ENCODE data around the gene TGFBR3. TPM values are rescaled to one million over a fixed set of nuclear protein-coding genes. Genes with fewer than 3 reads are reported as not detected.

The TGFBR3 gene
- total and polyA plus RNA-seq, 9 of the 15 experiments (the other 6 are each of a cell fraction or from before 2014, with no cell fraction given), result 3.6 to 32.4 (median 15.6) TPM

- no TSS peak for BruUV-seq (replicated peaks)
- in situ Hi-C loops (cut with MboI) (no loop called here), intact Hi-C loops (cut with micrococcal nuclease) (no loop called here)
- ChIA-PET CTCF (ENCODE audit: low intra/inter-chr PET ratio) (no interaction called here), POLR2A (no interaction called here)
- DNase-seq (ENCODE audit: extremely low read depth in 1 of 4, low spot score in 3 of 4) (no peak), ATAC-seq (no peak), FAIRE-seq (no peak)
- Histone ChIP-seq H3K36me3 (ENCODE audit: control insufficient read depth, insufficient read depth, low read length) (no peaks in the 10 kb centered on the region), H3K79me2 (ENCODE audit: control insufficient read depth, insufficient read depth, low read length) (no peaks in the 10 kb centered on the region), H4K20me1 (replicated peaks; ENCODE audit: control insufficient read depth, insufficient read depth, low read length) (no peaks in the 10 kb centered on the region), H2AFZ (ENCODE audit: low read depth, low read length) (no peak overlapping the region), H3K27ac (ENCODE audit: extremely low read depth, low read depth, low read length) (no peak overlapping the region), H3K9me3 (replicated peaks; ENCODE audit: control insufficient read depth, insufficient read depth, low read depth, low read length) (no peaks in the 10 kb centered on the region), H3K27me3 (ENCODE audit: control insufficient read depth in 2 of 2, insufficient read depth in 2 of 2, low read length in 2 of 2) (no peaks in the 10 kb centered on the region), H3K4me1 (replicated peaks in 1 of 2; ENCODE audit: control insufficient read depth in 2 of 2, insufficient read depth in 2 of 2, low read length in 2 of 2) (no peaks in the 10 kb centered on the region), H3K4me2 (ENCODE audit: insufficient read depth, low read length) (no peak overlapping the region), H3K9ac (ENCODE audit: insufficient read depth in 1 of 2, low read depth in 2 of 2, low read length in 2 of 2) (no peak overlapping the region), H3K4me3 (no peak overlapping the region), H3K9me1 (ENCODE audit: control insufficient read depth, insufficient read depth, low read length) (no peaks in the 10 kb centered on the region)
- no peak for TF ChIP-seq SPI1 (IDR thresholded peaks at IDR 0.05; ENCODE audit: borderline replicate concordance, low read depth, low read length)
- TF ChIP-seq BCOR (IDR thresholded peaks at IDR 0.05), result peak; percentile 59
- TF ChIP-seq ZNF146 (CRISPR knock-in tag; IDR thresholded peaks at IDR 0.05; ENCODE audit: unreplicated experiment), result peak; percentile 91
- TF ChIP-seq RBM25 (IDR thresholded peaks at IDR 0.05; ENCODE audit: low read depth, low read length, severe bottlenecking), result peak; percentile 6
Measured at GRCh38 chr1:91630803-91631202, 255.1 kb downstream of the TGFBR3 start.

Small RNA genes within 50 kb of the gene (small RNA-seq; reads per million reads assigned to genes)
- gene RN7SL653P, result not detected

Other genes starting within 250 kb of the TGFBR3 start
- gene BRDT, start 63.2 kb upstream of the TGFBR3 start, total RNA-seq (2014; rRNA removed), result not detected in 2 replicates
- gene BRDT, start 63.2 kb upstream of the TGFBR3 start, total RNA-seq (2014; rRNA removed; fragmentation: Illumina TruSeq; extraction: Trizol), result not detected in 2 replicates
- not detected in 2 replicates for gene BRDT, start 63.2 kb upstream of the TGFBR3 start, total RNA-seq (2015; rRNA removed; fragmentation: Illumina TruSeq; extraction: Trizol)
- not detected in 2 replicates for gene BRDT, start 63.2 kb upstream of the TGFBR3 start, total RNA-seq (2021)
- gene BRDT, start 63.2 kb upstream of the TGFBR3 start, polyA plus RNA-seq (2011; rRNA removed), result not detected in 2 replicates
- not detected in 2 replicates for gene BRDT, start 63.2 kb upstream of the TGFBR3 start, polyA plus RNA-seq (2014; fragmentation: Illumina TruSeq; extraction: Trizol)
- gene BRDT, start 63.2 kb upstream of the TGFBR3 start, polyA plus RNA-seq (2014; fragmentation: Nextera tagmentation; extraction: Ambion mirVana), result under 1 TPM in 1 of 2 experiments, not detected in 1; 0.01 TPM
- not detected in 2 replicates for gene BRDT, start 63.2 kb upstream of the TGFBR3 start, polyA plus RNA-seq (2014; rRNA removed)
- not detected in 2 replicates for gene EPHX4, start 143.8 kb upstream of the TGFBR3 start, total RNA-seq (2014; rRNA removed)
- not detected in 2 replicates for gene EPHX4, start 143.8 kb upstream of the TGFBR3 start, total RNA-seq (2014; rRNA removed; fragmentation: Illumina TruSeq; extraction: Trizol)
- gene EPHX4, start 143.8 kb upstream of the TGFBR3 start, total RNA-seq (2015; rRNA removed; fragmentation: Illumina TruSeq; extraction: Trizol), result not detected in 2 replicates
- not detected in 2 replicates for gene EPHX4, start 143.8 kb upstream of the TGFBR3 start, total RNA-seq (2021)
- not detected in 2 replicates for gene EPHX4, start 143.8 kb upstream of the TGFBR3 start, polyA plus RNA-seq (2011; rRNA removed)
- not detected in 2 replicates for gene EPHX4, start 143.8 kb upstream of the TGFBR3 start, polyA plus RNA-seq (2014; fragmentation: Illumina TruSeq; extraction: Trizol)
- not detected for gene EPHX4, start 143.8 kb upstream of the TGFBR3 start, polyA plus RNA-seq (2014; fragmentation: Nextera tagmentation; extraction: Ambion mirVana)
- not detected in 2 replicates for gene EPHX4, start 143.8 kb upstream of the TGFBR3 start, polyA plus RNA-seq (2014; rRNA removed)
- not detected in 2 replicates for gene SETSIP, start 189.3 kb upstream of the TGFBR3 start, total RNA-seq (2014; rRNA removed)
- 0.22 TPM in 1 of 2 replicates, not detected in the other for gene SETSIP, start 189.3 kb upstream of the TGFBR3 start, total RNA-seq (2014; rRNA removed; fragmentation: Illumina TruSeq; extraction: Trizol)
- not detected in 2 replicates for gene SETSIP, start 189.3 kb upstream of the TGFBR3 start, total RNA-seq (2015; rRNA removed; fragmentation: Illumina TruSeq; extraction: Trizol)
- not detected in 2 replicates for gene SETSIP, start 189.3 kb upstream of the TGFBR3 start, total RNA-seq (2021)
- gene SETSIP, start 189.3 kb upstream of the TGFBR3 start, polyA plus RNA-seq (2011; rRNA removed), result 0.14 and 0.43 TPM in 2 replicates
- not detected in 2 replicates for gene SETSIP, start 189.3 kb upstream of the TGFBR3 start, polyA plus RNA-seq (2014; fragmentation: Illumina TruSeq; extraction: Trizol)
- not detected for gene SETSIP, start 189.3 kb upstream of the TGFBR3 start, polyA plus RNA-seq (2014; fragmentation: Nextera tagmentation; extraction: Ambion mirVana)
- not detected in 2 replicates for gene SETSIP, start 189.3 kb upstream of the TGFBR3 start, polyA plus RNA-seq (2014; rRNA removed)
- 1.0 and 1.5 TPM in 2 replicates for gene BTBD8, start 194.2 kb upstream of the TGFBR3 start, total RNA-seq (2014; rRNA removed)
- gene BTBD8, start 194.2 kb upstream of the TGFBR3 start, total RNA-seq (2014; rRNA removed; fragmentation: Illumina TruSeq; extraction: Trizol), result 2.3 and 2.6 TPM in 2 replicates
- 1.5 and 1.7 TPM in 2 replicates for gene BTBD8, start 194.2 kb upstream of the TGFBR3 start, total RNA-seq (2015; rRNA removed; fragmentation: Illumina TruSeq; extraction: Trizol)
- 1.2 and 1.5 TPM in 2 replicates for gene BTBD8, start 194.2 kb upstream of the TGFBR3 start, total RNA-seq (2021)
- gene BTBD8, start 194.2 kb upstream of the TGFBR3 start, polyA plus RNA-seq (2011; rRNA removed), result 0.54 and 1.3 TPM in 2 replicates
- 1.0 and 1.1 TPM in 2 replicates for gene BTBD8, start 194.2 kb upstream of the TGFBR3 start, polyA plus RNA-seq (2014; fragmentation: Illumina TruSeq; extraction: Trizol)
- under 1 TPM; 0.46 to 0.53 TPM for gene BTBD8, start 194.2 kb upstream of the TGFBR3 start, polyA plus RNA-seq (2014; fragmentation: Nextera tagmentation; extraction: Ambion mirVana)
- 0.54 and 0.84 TPM in 2 replicates for gene BTBD8, start 194.2 kb upstream of the TGFBR3 start, polyA plus RNA-seq (2014; rRNA removed)